GM12878 (cell line): ENCODE measurements around the gene TMCO1. TPM values are rescaled to one million over a fixed set of nuclear protein-coding genes. Genes with fewer than 3 reads are reported as not detected.

Experiments
- ATF7 ChIP-seq: fragments of 450-650 bp; IDR thresholded peaks from 2 replicates; pipeline ENCODE4 v1.6.1; 2016; ENCODE audit warnings: low read depth, mild to moderate bottlenecking
- BCL11A ChIP-seq: IDR thresholded peaks from 2 replicates; pipeline ENCODE4 v1.6.1; 2011; ENCODE audit warnings: low read depth, low read length
- CREB1 ChIP-seq: IDR thresholded peaks from 2 replicates; pipeline ENCODE4 v1.6.1; 2012; ENCODE audit warnings: low read depth, mild to moderate bottlenecking, inconsistent platforms
- FOS ChIP-seq: IDR thresholded peaks from 3 replicates; pipeline ENCODE4 v1.6.1; 2011; ENCODE audit warnings: borderline replicate concordance; ENCODE audit not compliant: insufficient read length; ENCODE audit errors: extremely low read depth
- HDGF ChIP-seq: fragments of 450-650 bp; IDR thresholded peaks from 2 replicates; pipeline ENCODE4 v1.6.1; 2016; ENCODE audit warnings: antibody characterized with exemption
- JUNB ChIP-seq: IDR thresholded peaks from 2 replicates; pipeline ENCODE4 v1.6.1; 2016; ENCODE audit warnings: antibody characterized with exemption, mild to moderate bottlenecking
- MTA3 ChIP-seq: IDR thresholded peaks from 2 replicates; pipeline ENCODE4 v1.6.1; 2012; ENCODE audit warnings: low read length, inconsistent platforms, borderline replicate concordance
- MYC ChIP-seq: IDR thresholded peaks from 2 replicates; pipeline ENCODE4 v1.6.1; 2011; ENCODE audit warnings: mild to moderate bottlenecking, low read length, moderate library complexity, inconsistent platforms; ENCODE audit not compliant: insufficient read depth, insufficient replicate concordance, insufficient read length, severe bottlenecking
- NR2F1 ChIP-seq: fragments of 450-650 bp; conservative IDR thresholded peaks from 2 replicates; pipeline ENCODE4 v1.6.1; 2017; ENCODE audit warnings: mild to moderate bottlenecking
- RB1 ChIP-seq: fragments of 450-650 bp; formaldehyde crosslinking; IDR thresholded peaks from 2 replicates; pipeline ENCODE4 v1.6.1; 2017; ENCODE audit warnings: mild to moderate bottlenecking, borderline replicate concordance
- RBBP5 ChIP-seq: fragments of 200-600 bp; sonication (generic); conservative IDR thresholded peaks from 2 replicates; pipeline ENCODE4 v1.6.1; 2016
- RCOR1 ChIP-seq: conservative IDR thresholded peaks from 2 replicates; pipeline ENCODE4 v1.6.1; 2012; ENCODE audit warnings: low read depth, low read length, improper control_type of control experiment
- RFX5 ChIP-seq: IDR thresholded peaks from 2 replicates; pipeline ENCODE4 v1.6.1; 2011; ENCODE audit warnings: low read depth, low read length, improper control_type of control experiment
- RUNX3 ChIP-seq: IDR thresholded peaks from 2 replicates; pipeline ENCODE4 v1.6.1; 2012; ENCODE audit warnings: low read length, inconsistent platforms
- SMARCA5 ChIP-seq: fragments of 450-650 bp; IDR thresholded peaks from 2 replicates; pipeline ENCODE4 v1.6.1; 2017; ENCODE audit warnings: mild to moderate bottlenecking
- SMC3 ChIP-seq: IDR thresholded peaks from 2 replicates; pipeline ENCODE4 v1.6.1; 2011; ENCODE audit warnings: low read length, improper control_type of control experiment, borderline replicate concordance
- TCF3 ChIP-seq: IDR thresholded peaks from 2 replicates; pipeline ENCODE4 v1.6.1; 2012; ENCODE audit warnings: low read depth, mild to moderate bottlenecking, low read length, borderline replicate concordance; ENCODE audit not compliant: insufficient read depth
- WRNIP1 ChIP-seq: IDR thresholded peaks from 2 replicates; pipeline ENCODE4 v1.6.1; 2011; ENCODE audit warnings: low read depth, low read length, improper control_type of control experiment, borderline replicate concordance
- ZNF274 ChIP-seq: IDR thresholded peaks from one replicate; pipeline ENCODE4 v1.8.0; 2011; ENCODE audit not compliant: insufficient read length, insufficient read depth
- ZSCAN29 ChIP-seq: fragments of 450-650 bp; IDR thresholded peaks from 2 replicates; pipeline ENCODE4 v1.6.1; 2017; ENCODE audit warnings: mild to moderate bottlenecking, moderate library complexity
- polyA plus RNA-seq, 11 experiments: library from polyadenylated mRNA; depleted of rRNA in 4 of 11; unstranded in 6 of 11; stranded (reverse) in 5 of 11; fragments of >200 nt; fragmentation: Nextera tagmentation in 4 of 11; fragmentation: Illumina TruSeq in 1 of 11; extraction: Ambion mirVana in 4 of 11; extraction: Trizol in 1 of 11; gene quantifications; 1 replicate in 1 of 11; 2 replicates in 10 of 11; pipeline versions ENCODE4 v1.2.1 to v1.2.3, GENCODE V29; 2011 to 2016; ENCODE audit warnings: inconsistent platforms in 2 of 11, missing spikeins in 2 of 11, low read depth in 1 of 11
- total RNA-seq, 4 experiments: library from RNA; depleted of rRNA in 3 of 4; stranded (reverse); fragments of >200 nt in 3 of 4; fragmentation: Illumina TruSeq in 1 of 4; extraction: Trizol in 1 of 4; gene quantifications; 2 replicates each; pipeline versions ENCODE4 v1.2.1 to v1.2.3, GENCODE V29; 2013 to 2021
- TF ChIP-seq, protein P1 (sequence below): fragments of 450-650 bp; IDR thresholded peaks from 2 replicates; pipeline ENCODE4 v1.6.1; 2017; ENCODE audit warnings: mild to moderate bottlenecking
- TF ChIP-seq, protein P2 (sequence below): fragments of 450-650 bp; IDR thresholded peaks from 2 replicates; pipeline ENCODE4 v1.6.1; 2017; ENCODE audit warnings: antibody characterized with exemption, mild to moderate bottlenecking, moderate library complexity

Gene TMCO1
- total and polyA plus RNA-seq, 10 of the 15 experiments (the other 5 are each of a cell fraction or from before 2014, with no cell fraction given): 50.3 to 253 (median 126) TPM

DNA sequence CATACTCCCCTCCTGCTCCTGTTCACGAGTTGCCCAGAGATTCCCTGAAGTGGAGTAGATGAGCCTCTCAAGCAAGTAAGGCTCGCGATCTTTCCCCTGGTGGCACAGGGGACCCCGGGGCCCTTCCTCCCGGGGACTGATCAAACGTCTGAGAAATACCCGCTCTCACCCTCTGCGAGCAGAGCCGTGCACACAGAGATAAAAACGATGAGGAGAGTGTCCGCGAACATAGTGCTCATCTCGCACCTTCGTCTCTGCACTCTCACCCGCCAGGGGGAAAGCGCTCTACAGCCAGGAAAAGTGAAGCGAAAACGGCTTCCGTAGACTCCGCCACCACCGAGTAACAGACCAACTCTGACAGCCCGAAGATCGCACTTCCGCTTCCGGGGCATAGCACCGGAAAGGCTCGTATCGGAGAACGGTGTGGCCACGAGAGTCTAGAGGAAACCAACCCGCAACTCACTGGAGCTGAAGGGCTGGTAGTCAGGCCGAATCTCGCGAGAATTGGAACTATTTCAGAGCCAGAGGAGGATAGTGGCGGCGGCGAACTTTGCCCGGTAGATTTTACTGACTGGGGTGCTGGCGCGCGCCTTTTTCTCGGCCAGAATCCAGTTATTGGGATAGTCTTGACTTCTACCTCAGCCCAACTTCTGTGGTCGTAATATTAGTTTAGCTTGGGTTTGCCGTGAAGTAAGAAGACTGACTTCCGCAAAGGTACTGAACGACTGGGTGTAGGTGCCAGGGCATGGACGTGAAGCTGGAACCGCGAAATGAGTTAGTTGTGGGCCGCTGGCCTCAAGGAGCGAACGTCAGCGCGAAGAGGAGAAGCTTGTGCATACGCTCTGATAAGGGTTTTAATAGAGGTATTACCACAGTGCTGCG lies at the start of gene TMCO1 (continued):
- TF ChIP-seq, protein P1, sequence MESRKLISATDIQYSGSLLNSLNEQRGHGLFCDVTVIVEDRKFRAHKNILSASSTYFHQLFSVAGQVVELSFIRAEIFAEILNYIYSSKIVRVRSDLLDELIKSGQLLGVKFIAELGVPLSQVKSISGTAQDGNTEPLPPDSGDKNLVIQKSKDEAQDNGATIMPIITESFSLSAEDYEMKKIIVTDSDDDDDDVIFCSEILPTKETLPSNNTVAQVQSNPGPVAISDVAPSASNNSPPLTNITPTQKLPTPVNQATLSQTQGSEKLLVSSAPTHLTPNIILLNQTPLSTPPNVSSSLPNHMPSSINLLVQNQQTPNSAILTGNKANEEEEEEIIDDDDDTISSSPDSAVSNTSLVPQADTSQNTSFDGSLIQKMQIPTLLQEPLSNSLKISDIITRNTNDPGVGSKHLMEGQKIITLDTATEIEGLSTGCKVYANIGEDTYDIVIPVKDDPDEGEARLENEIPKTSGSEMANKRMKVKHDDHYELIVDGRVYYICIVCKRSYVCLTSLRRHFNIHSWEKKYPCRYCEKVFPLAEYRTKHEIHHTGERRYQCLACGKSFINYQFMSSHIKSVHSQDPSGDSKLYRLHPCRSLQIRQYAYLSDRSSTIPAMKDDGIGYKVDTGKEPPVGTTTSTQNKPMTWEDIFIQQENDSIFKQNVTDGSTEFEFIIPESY: no peak
- no peak for TF ChIP-seq RBBP5
- no peak for TF ChIP-seq HDGF
- TF ChIP-seq RFX5: no peak
- TF ChIP-seq JUNB: no peak
- TF ChIP-seq NR2F1: no peak
- TF ChIP-seq ATF7: peak; percentile 54; the same call in 1 of the 2 replicates
- TF ChIP-seq CREB1: peak; percentile 53
- peak; percentile 47; the same call in 1 of the 2 replicates for TF ChIP-seq RB1
- peak; percentile 97 for TF ChIP-seq RCOR1
- no peak for TF ChIP-seq ZNF274
- no peak; the same call in none of the 2 replicates for TF ChIP-seq SMARCA5
- TF ChIP-seq RUNX3: peak; percentile 77
- TF ChIP-seq SMC3: no peak
- 0 out of 2 replicates have a peak, but pooled peaks have one; percentile 16 for TF ChIP-seq BCL11A
- no peak for TF ChIP-seq TCF3
- no peak for TF ChIP-seq FOS
- no peak for TF ChIP-seq WRNIP1
- TF ChIP-seq, protein P2, sequence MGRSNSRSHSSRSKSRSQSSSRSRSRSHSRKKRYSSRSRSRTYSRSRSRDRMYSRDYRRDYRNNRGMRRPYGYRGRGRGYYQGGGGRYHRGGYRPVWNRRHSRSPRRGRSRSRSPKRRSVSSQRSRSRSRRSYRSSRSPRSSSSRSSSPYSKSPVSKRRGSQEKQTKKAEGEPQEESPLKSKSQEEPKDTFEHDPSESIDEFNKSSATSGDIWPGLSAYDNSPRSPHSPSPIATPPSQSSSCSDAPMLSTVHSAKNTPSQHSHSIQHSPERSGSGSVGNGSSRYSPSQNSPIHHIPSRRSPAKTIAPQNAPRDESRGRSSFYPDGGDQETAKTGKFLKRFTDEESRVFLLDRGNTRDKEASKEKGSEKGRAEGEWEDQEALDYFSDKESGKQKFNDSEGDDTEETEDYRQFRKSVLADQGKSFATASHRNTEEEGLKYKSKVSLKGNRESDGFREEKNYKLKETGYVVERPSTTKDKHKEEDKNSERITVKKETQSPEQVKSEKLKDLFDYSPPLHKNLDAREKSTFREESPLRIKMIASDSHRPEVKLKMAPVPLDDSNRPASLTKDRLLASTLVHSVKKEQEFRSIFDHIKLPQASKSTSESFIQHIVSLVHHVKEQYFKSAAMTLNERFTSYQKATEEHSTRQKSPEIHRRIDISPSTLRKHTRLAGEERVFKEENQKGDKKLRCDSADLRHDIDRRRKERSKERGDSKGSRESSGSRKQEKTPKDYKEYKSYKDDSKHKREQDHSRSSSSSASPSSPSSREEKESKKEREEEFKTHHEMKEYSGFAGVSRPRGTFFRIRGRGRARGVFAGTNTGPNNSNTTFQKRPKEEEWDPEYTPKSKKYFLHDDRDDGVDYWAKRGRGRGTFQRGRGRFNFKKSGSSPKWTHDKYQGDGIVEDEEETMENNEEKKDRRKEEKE: no peak
- TF ChIP-seq ZSCAN29: no peak
- TF ChIP-seq MTA3: peak; percentile 60; the same call in 1 of the 2 replicates
- TF ChIP-seq MYC: no peak
